GM21786 (cell line): Measurements from ENCODE around the gene RAB11A.

Source experiments
- ATAC-seq: cut with Tn5 transposase; IDR thresholded peaks from one replicate; pipeline ENCODE4 v1.9.1; 2021; ENCODE audit not compliant: unreplicated experiment

Gene RAB11A

DNA sequence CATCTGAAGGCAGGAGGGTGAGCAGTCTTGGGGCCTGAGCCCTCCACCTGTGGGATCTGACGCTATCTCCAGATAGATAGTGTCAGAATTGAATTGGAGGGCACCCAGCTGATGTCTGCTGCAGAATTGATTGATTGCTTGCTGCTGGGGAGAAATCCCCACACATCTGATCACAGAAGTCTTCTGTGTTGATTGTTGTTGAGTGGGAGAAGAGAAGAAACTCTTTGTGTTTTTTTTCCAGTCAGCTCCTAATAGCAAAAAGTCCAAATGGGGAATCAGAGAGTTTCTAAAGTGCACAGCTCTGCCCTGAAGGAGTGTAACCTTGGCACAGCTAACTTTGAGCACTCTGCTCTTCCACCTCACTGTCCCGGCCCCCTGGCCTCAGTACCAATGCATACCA is 66.1 kb downstream of the RAB11A start:
- no peak for ATAC-seq

DNA sequence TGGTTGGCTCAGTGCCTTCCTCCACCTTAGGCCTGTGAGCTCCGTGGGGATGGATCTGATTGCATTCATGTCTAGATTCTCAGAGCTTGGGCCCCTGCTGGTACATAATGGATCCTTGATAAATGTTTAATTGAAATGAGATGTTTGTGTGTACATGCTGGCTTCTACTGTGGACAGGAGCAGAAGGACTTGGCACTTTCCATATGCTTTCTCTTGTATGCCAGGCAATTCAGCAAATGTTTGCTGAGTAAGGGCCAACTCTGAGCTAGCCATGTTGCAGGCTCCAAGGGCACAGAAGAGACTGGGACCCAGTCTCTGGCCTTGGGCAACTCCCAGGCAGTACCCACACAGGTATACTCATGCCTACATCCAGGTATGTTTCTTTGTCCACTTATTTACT is 67.0 kb downstream of the RAB11A start:
- ATAC-seq: no peak

DNA sequence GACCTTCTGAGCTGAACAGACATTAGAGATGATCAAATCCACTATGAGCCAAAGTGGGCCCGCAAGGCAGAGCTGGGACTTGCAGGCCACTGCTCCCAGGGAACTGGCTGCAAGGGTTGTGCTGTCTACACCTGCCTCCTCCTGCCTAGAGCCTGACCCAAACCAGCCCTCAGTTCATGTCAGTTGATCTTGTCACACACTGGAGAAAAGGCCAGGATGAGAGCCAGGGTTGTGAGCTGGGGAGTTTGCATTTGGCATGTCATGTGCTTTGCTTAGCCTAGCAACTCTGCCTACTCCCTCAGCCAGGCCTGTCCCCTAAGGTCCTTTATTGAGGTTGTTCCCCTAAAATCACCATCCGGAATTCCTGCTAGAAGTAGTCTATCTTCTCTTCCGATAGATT is 67.8 kb downstream of the RAB11A start:
- ATAC-seq: no peak

DNA sequence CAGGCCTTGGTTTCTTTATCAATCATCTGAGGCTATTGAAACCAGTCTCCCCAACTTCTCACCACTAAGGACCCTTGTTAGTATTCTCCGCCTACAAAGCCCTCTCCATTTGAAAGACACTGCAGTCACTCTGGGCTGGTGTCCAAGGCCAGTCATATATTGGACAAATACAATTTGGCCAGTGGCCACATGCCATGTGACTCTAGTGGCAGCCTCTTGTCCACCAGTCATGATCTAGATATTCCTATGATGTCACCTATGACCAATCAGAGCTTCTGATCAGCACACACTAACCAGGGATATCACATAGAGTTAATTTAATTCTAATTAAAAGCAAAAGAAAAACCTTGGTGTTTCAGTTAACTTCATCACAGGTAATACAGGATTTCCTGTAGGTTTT is 68.2 kb downstream of the RAB11A start:
- ATAC-seq: no peak

DNA sequence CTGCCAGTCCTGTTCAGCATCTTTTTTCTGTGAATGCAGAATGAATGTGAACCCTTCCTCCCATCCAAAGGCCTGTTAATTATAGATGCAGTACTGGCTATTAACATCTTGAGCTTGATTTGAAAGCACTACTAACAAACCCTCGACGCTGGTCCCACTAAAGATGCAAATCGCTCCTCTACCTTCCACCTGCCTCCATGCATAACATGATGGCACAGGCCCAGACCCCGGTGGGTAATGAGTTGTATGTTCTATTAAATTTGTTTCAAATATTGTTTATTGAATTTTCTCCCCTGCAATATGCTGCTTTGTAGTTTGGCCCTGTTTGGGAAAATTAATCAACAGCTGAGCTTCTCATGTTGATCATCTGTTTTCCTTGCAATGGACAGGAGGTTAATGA is 69.3 kb downstream of the RAB11A start:
- ATAC-seq: no peak

DNA sequence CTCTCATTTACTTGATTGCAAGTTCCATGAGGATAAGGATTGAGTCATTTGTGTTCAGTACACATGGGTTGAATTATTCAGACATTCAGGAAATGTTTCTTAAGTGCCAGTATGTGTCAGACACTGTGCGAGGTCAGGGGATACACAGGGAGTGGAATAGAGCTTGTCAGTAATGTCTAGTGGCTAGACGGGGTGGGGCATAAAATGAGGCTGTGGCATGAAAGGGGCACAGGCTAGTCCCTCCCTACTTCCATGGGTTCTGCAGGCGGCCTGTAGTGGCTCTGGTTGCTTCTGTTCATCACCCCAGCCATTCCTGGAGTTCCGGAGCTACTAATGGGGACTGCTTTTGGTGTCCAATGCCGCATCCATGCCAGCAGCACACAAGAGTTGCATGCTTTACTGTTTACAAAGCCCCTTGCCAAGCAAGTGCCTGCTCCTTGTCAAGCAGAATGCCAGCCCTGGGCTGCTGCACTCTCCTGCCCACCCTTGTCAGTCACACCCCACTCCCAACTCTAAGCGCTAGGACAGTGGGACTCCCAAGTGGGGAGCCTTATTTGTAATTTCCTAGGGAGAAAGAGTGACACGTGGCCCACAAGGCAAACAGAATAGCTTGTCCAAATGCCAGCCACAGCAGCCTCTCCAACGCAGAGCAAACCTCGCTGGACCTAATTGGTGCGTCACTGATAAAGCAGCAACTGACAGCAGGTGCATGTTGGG is 70.8 kb downstream of the RAB11A start:
- no peak for ATAC-seq

DNA sequence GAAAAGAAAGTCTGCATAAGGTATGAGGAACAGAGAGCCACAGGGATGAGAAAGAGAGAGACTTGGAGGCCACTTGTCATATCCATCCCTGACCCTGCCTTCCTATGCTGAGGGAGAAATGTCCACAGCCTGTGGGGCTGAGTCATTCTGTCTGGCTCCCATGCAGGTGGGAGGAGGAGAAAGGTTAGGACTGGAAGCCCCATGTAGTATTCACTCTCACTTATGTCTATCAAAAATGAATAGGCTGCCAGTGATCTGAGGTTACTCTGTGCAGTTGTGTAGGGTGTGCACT is 71.3 kb downstream of the RAB11A start:
- ATAC-seq: no peak
